Testis (tissue), 2 donors: Measurements from ENCODE around the gene C5orf15.

ENCODE experiments used
- POLR2A ChIP-seq: fragments of 450-650 bp; IDR thresholded peaks from one replicate; pipeline ENCODE4 v1.6.1; 2017; ENCODE audit warnings: antibody characterized with exemption, mild to moderate bottlenecking, moderate library complexity
- TF ChIP-seq, protein P1 (sequence below), 3 experiments: fragments of 450-650 bp in 2 of 3; fragments of 200-600 bp in 1 of 3; sonication (generic) in 1 of 3; IDR thresholded peaks; one replicate each; pipeline ENCODE4 v1.5.1; 2016 to 2019; ENCODE audit warnings: antibody characterized with exemption in 3 of 3, mild to moderate bottlenecking in 2 of 3, moderate library complexity in 1 of 3

- TF ChIP-seq, protein P1, sequence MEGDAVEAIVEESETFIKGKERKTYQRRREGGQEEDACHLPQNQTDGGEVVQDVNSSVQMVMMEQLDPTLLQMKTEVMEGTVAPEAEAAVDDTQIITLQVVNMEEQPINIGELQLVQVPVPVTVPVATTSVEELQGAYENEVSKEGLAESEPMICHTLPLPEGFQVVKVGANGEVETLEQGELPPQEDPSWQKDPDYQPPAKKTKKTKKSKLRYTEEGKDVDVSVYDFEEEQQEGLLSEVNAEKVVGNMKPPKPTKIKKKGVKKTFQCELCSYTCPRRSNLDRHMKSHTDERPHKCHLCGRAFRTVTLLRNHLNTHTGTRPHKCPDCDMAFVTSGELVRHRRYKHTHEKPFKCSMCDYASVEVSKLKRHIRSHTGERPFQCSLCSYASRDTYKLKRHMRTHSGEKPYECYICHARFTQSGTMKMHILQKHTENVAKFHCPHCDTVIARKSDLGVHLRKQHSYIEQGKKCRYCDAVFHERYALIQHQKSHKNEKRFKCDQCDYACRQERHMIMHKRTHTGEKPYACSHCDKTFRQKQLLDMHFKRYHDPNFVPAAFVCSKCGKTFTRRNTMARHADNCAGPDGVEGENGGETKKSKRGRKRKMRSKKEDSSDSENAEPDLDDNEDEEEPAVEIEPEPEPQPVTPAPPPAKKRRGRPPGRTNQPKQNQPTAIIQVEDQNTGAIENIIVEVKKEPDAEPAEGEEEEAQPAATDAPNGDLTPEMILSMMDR (IDR thresholded peaks at IDR 0.05), result no peak
- TF ChIP-seq POLR2A, result no peak
These were observed 8.8 kb upstream of the C5orf15 start for GRCh38 chr5:133977161-133977787.
